Activated naive CD4-positive, alpha-beta T cell treated with anti-CD3 and anti-CD28 coated beads, Interleukin-2, amount 50 U/mL, for 24 hours (primary cell): Measurements from ENCODE around the gene PLPP1.

ENCODE experiments used
- H3K27ac Mint-ChIP-seq: one replicate; pipeline ENCODE4 v1.8.0; 2021; ENCODE audit warnings: mild to moderate bottlenecking, mixed read lengths
- H3K27me3 Mint-ChIP-seq: one replicate; pipeline ENCODE4 v1.8.0; 2021; ENCODE audit warnings: mixed read lengths
- H3K36me3 Mint-ChIP-seq: one replicate; pipeline ENCODE4 v1.8.0; 2021; ENCODE audit warnings: mixed read lengths
- H3K4me1 Mint-ChIP-seq: one replicate; pipeline ENCODE4 v1.8.0; 2021; ENCODE audit warnings: mixed read lengths
- H3K4me3 Mint-ChIP-seq: one replicate; pipeline ENCODE4 v1.8.0; 2021; ENCODE audit warnings: mild to moderate bottlenecking, mixed read lengths
- H3K9me3 Mint-ChIP-seq: one replicate; pipeline ENCODE4 v1.8.0; 2021; ENCODE audit warnings: mixed read lengths

The PLPP1 gene

DNA sequence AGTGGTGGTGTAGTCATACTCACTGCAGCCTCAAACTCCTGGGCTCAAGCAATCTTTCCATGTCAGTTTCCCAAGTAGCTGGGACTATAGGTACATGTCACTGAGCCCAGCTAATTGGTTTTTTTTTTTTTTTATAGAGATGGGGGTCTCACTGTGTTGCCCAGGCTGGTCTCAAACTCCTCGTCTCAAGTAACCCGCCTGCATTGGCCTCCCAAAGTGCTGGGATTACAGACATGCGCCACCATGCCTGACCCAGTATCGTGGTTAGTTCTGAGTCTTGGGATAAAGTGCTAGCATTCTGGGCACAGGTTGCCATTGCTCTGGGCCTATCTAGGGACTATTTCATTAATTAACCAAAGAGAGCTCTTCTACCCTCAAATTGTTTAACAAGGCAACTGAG lies 108.3 kb downstream of the PLPP1 start:
- peaks cover 19% of the 10 kb centered on the region for H3K4me1 Mint-ChIP-seq
- H3K27ac Mint-ChIP-seq: no peak overlapping the region
- peaks cover 14% of the 10 kb centered on the region for H3K9me3 Mint-ChIP-seq
- peaks cover 70% of the 10 kb centered on the region for H3K36me3 Mint-ChIP-seq
- H3K4me3 Mint-ChIP-seq: no peak overlapping the region
- H3K27me3 Mint-ChIP-seq: no peaks in the 10 kb centered on the region

DNA sequence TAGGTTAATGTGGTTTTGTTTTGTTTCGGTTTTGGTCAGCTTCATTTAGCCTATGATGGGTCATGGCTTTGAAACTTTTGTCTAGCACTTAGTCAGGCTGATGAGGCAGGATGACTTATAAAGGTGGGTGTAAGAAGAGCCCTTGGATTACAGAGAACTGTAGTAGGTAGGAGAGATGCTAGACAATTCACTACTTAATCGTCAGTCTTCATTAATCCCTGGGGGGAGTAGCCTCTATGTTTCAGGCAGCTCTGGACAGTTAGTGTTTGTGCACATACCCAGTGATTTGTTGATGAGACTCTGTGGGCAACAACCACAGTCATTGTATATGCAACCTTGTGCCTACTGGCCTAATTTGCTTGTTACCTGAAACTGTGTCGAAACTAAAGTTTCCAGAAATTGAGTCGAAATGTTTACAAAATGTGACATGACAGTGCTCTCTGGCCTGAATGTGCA lies 113.7 kb downstream of the PLPP1 start:
- H3K27me3 Mint-ChIP-seq: no peaks in the 10 kb centered on the region
- no peak overlapping the region for H3K4me3 Mint-ChIP-seq
- peak overlapping the region; percentile 53 for H3K27ac Mint-ChIP-seq
- no peaks in the 10 kb centered on the region for H3K9me3 Mint-ChIP-seq
- H3K4me1 Mint-ChIP-seq: peaks cover 47% of the 10 kb centered on the region
- H3K36me3 Mint-ChIP-seq: peaks cover 35% of the 10 kb centered on the region

DNA sequence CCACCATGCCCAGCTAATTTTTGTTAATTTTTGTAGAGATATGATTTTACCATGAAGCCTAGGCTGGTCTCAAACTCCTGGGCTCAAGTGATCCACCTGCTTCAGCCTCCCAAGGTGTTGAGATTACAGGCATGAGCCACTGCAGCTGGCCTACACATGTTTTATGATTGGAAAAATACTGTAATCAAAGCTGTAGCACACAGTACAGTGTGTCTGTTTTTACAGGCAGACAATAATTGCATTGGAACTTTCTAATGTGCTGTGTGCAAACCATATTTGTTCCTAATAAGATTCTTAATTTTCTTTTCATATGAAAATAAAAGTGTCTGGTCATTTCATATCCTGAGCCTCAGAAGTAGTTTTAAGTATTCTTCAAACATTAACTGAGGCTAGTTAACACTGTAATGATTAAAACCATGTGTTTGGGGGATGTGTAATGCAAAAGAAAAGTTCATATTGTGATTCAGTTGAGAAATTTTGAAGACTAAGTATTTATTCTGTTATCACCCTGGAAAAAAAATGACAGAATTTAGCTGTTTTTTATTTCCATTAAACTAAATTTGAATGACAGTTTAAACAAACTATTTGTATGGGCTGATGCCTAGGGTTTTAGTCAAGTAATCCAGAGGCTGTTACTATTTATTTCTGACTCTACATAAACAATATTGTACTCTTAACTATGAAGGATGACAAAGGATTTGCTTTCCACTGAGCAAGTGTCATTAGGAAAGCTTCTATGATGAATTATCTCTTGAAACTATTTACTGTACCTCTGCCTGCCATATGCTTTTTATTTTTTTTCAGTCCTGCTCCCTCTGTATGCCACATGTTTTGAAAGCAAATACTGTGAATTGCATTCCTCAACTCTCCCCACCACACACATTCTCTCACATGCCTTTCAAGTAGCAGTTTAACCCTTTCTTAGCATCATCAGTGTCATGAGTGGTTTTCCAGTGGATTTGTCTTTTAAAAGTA lies 115.5 kb downstream of the PLPP1 start:
- peaks cover 51% of the 10 kb centered on the region for H3K4me1 Mint-ChIP-seq
- H3K36me3 Mint-ChIP-seq: peaks cover 37% of the 10 kb centered on the region
- no peaks in the 10 kb centered on the region for H3K9me3 Mint-ChIP-seq
- peak overlapping the region; percentile 74 for H3K27ac Mint-ChIP-seq
- peak overlapping the region; percentile 8 for H3K4me3 Mint-ChIP-seq
- no peaks in the 10 kb centered on the region for H3K27me3 Mint-ChIP-seq

DNA sequence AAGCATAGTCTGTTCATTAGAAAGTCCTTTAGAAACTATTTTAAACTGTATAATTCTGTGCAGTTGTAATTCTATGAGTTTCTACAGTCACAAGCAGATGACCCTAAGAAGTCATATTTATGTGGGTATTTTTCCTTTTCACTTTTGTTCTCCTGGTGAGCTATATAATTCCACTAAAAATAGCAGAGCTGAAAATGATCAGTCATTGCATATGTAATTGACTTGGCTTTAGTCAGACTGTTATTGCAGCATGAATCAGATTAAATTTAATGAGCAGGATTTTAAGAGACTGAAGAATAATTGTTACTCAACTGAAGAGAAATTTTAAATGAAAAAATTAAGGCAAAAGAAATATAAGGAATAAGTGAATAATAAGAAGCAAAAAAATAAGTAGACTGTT lies 118.5 kb downstream of the PLPP1 start:
- H3K27me3 Mint-ChIP-seq: no peaks in the 10 kb centered on the region
- no peak overlapping the region for H3K27ac Mint-ChIP-seq
- no peak overlapping the region for H3K4me3 Mint-ChIP-seq
- H3K9me3 Mint-ChIP-seq: no peaks in the 10 kb centered on the region
- H3K4me1 Mint-ChIP-seq: peaks cover 42% of the 10 kb centered on the region
- peaks cover 24% of the 10 kb centered on the region for H3K36me3 Mint-ChIP-seq

DNA sequence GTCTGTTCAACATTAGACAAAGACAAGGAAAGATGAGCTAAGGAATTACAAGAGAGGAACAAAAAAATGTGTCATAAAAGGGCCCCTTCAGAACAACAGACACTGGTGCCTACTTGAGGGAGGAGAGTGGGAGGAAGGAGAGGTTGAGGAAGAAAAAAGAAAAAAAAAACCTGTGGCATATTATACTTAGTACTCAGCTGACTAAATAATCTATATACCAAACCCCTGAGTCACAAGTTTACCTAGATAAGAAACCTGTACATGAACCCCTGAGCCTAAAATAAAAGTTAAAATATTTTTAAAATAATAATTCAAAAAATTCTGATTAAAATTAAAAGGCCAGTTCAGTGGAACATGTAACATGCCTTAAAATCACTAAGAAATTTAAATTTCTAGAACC lies 119.7 kb downstream of the PLPP1 start:
- Mint-ChIP-seq H3K4me3 (no peak overlapping the region), H3K36me3 (peaks cover 23% of the 10 kb centered on the region), H3K4me1 (peaks cover 37% of the 10 kb centered on the region), H3K27ac (peak overlapping the region; percentile 61), H3K27me3 (no peaks in the 10 kb centered on the region), H3K9me3 (no peaks in the 10 kb centered on the region)

DNA sequence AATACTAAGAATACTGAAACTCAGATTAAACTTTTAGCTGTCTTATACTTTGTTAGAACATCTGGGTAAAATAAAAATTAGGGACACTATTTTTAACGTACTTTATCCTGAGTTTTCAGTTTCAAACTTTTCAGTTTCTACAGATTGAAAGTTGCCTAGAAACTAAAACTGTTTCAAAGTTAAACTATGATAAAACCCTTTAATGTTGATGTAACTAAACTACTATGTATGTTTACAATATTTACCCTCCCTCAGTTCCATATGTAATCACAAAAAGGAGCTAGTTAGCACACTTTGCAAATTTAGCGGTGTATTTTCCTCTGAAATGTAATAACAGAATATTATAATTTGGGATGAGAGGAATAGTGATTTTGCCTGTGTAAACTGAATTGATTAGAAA lies 121.1 kb downstream of the PLPP1 start:
- peaks cover 18% of the 10 kb centered on the region for H3K36me3 Mint-ChIP-seq
- H3K9me3 Mint-ChIP-seq: no peaks in the 10 kb centered on the region
- peaks cover 27% of the 10 kb centered on the region for H3K4me1 Mint-ChIP-seq
- no peak overlapping the region for H3K27ac Mint-ChIP-seq
- H3K27me3 Mint-ChIP-seq: no peaks in the 10 kb centered on the region
- H3K4me3 Mint-ChIP-seq: no peak overlapping the region

DNA sequence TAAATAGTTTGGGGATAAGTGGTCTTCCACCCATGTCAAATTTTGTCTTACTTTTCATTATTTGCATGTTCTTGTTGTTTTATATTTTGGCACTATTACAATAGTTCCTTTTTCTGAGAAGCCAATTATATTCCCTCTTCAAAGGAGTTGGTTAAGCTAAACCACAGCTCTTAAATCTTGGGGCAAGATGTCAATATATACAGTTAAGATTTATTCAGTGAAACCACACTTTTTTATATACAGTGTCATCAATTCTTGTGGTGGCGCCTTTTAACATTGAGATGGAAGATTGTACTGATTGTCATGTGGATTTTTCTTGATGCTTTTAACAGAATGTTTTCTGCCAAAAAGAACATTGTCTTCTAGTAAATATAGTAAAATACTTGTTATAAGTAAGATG lies 122.9 kb downstream of the PLPP1 start:
- Mint-ChIP-seq H3K36me3 (peaks cover 25% of the 10 kb centered on the region), H3K4me1 (peaks cover 31% of the 10 kb centered on the region), H3K27me3 (no peaks in the 10 kb centered on the region), H3K4me3 (no peak overlapping the region), H3K27ac (no peak overlapping the region), H3K9me3 (no peaks in the 10 kb centered on the region)

DNA sequence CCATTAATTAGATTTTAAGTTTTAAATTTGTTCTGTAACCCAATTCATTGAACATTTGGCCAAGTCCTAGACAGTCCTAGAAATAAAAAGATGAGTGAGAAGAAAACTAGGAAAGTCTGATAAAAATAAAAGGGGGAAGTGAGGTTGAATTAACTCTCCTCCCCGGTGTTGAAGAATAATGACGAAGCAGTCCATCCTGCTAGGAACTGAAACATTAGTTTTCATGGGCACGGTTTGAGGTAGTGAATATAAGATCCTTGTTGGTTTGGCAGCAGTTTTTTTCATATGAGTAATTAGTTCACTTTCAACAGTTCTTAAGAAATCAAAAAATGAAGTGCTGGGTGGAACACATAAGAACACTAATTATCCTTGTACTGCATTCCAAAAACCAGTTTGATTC lies 123.9 kb downstream of the PLPP1 start:
- no peaks in the 10 kb centered on the region for H3K27me3 Mint-ChIP-seq
- no peak overlapping the region for H3K4me3 Mint-ChIP-seq
- H3K27ac Mint-ChIP-seq: peak overlapping the region; percentile 35
- peaks cover 27% of the 10 kb centered on the region for H3K4me1 Mint-ChIP-seq
- H3K36me3 Mint-ChIP-seq: peaks cover 26% of the 10 kb centered on the region
- H3K9me3 Mint-ChIP-seq: no peaks in the 10 kb centered on the region

DNA sequence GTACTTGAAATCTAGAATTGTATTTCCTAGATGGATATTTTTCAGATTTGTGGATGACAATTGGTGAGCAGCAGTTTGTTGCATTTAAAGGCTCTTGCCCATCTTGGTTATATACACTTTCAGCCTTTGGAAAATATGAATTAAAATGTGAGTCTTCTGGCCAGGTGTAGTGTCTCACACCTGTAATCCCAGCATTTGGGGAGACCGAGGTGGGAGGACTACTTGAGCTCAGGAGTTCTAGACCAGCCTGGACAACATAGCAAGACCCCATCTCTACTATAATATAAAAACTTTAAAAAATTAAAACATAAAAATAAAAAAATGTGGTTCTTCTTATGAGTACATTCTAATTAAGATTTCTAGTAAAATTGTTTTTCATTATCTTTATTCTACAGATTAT lies 125.0 kb downstream of the PLPP1 start:
- no peak overlapping the region for H3K27ac Mint-ChIP-seq
- no peaks in the 10 kb centered on the region for H3K27me3 Mint-ChIP-seq
- H3K4me1 Mint-ChIP-seq: peaks cover 23% of the 10 kb centered on the region
- no peaks in the 10 kb centered on the region for H3K9me3 Mint-ChIP-seq
- no peak overlapping the region for H3K4me3 Mint-ChIP-seq
- peaks cover 21% of the 10 kb centered on the region for H3K36me3 Mint-ChIP-seq

DNA sequence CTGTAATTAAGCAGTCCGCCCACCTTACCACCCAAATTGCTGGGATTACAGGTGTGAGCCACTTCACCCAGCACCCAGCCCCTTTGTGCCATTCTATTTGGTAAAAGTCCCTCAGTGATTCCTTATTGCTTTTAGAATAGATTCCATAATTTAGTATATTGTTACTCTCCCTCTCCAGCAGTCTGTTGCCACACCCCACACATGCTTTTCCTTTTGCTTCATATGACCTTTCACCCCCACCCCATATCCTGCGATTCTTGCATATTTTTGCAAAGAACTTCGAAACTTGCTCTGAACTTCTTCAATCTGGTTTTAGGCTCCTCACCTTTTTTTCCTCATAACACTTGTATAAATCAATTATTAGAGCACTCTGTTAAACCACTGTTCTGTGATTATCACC lies 126.8 kb downstream of the PLPP1 start:
- Mint-ChIP-seq H3K9me3 (no peaks in the 10 kb centered on the region), H3K4me1 (peaks cover 23% of the 10 kb centered on the region), H3K4me3 (no peak overlapping the region), H3K27me3 (no peaks in the 10 kb centered on the region), H3K36me3 (peaks cover 23% of the 10 kb centered on the region), H3K27ac (no peak overlapping the region)

DNA sequence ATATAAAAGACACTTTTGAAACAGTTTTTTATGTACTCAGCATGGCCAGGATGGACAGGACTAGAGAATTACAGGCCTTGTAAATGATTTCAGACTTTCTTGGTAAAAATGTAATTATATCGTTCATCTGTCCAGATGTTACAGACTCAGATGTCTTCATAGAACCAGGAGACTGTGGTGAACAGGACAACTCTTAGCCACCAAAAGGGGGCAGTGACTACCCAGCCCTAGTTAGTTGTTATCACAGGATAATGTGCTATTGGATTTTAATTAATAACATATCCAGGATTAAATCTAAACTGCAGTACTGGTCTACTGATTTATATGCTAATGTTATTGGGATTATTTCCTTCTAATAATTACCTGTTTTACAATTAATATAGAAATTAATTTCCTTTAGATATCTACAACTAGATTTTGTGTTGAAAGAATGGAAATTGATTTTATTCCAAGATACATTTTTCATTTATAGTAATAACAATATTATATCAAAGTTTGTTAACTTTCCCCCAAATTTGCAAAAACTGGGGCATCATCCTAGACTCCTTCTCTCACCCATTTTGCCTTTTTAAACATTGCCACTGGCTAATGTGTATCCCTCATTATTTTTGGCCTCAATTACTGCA lies 127.6 kb downstream of the PLPP1 start:
- Mint-ChIP-seq H3K36me3 (peaks cover 20% of the 10 kb centered on the region), H3K4me3 (no peak overlapping the region), H3K4me1 (peaks cover 20% of the 10 kb centered on the region), H3K27me3 (no peaks in the 10 kb centered on the region), H3K27ac (no peak overlapping the region), H3K9me3 (no peaks in the 10 kb centered on the region)

DNA sequence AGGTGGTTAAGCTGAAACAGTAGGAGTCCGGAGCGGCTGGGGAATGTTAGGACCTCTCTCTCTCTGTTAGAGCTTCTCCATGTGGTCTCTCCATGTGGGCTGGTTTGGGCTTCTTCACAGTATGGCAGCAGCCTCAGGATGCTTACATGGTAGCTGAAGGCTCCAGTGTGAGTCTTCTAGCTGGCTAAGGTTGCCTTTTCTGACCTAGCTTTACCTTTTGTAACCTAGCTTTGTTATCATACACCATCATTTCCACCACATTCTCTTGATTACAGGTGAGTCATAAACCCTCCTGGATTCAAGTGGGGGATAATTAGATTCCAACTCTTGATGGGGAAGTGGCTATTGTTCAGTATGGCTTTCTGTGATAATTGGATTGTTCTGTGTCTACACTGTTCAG lies 128.5 kb downstream of the PLPP1 start:
- Mint-ChIP-seq H3K36me3 (peaks cover 21% of the 10 kb centered on the region), H3K4me1 (peaks cover 11% of the 10 kb centered on the region)

DNA sequence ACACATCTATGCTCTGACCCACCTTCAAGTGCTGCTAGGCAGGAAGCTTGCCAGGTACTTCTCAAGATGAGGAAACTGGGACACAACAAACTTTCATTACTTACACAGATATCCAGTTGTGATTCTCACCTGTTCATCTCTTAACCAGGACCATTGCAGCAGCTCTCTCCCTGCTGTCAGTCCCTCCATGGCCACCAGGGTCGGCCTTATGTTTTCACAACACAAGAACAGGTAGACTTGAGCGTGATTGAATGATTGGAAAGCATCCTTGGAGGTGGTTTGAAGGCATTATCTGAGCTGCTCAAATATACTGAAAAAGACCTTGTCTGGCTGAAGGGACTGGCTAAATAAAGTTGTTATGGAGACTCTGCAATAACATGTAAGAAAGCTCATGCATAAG lies 132.6 kb downstream of the PLPP1 start:
- no peak overlapping the region for H3K4me3 Mint-ChIP-seq
- H3K27me3 Mint-ChIP-seq: no peaks in the 10 kb centered on the region
- no peak overlapping the region for H3K27ac Mint-ChIP-seq
- H3K9me3 Mint-ChIP-seq: no peaks in the 10 kb centered on the region
- H3K4me1 Mint-ChIP-seq: no peaks in the 10 kb centered on the region
- peaks cover 13% of the 10 kb centered on the region for H3K36me3 Mint-ChIP-seq

More for the DNA sequence above, 128.5 kb downstream of the PLPP1 start:
- no peaks in the 10 kb centered on the region for H3K27me3 Mint-ChIP-seq
- H3K27ac Mint-ChIP-seq: no peak overlapping the region
- H3K9me3 Mint-ChIP-seq: no peaks in the 10 kb centered on the region
- no peak overlapping the region for H3K4me3 Mint-ChIP-seq

DNA sequence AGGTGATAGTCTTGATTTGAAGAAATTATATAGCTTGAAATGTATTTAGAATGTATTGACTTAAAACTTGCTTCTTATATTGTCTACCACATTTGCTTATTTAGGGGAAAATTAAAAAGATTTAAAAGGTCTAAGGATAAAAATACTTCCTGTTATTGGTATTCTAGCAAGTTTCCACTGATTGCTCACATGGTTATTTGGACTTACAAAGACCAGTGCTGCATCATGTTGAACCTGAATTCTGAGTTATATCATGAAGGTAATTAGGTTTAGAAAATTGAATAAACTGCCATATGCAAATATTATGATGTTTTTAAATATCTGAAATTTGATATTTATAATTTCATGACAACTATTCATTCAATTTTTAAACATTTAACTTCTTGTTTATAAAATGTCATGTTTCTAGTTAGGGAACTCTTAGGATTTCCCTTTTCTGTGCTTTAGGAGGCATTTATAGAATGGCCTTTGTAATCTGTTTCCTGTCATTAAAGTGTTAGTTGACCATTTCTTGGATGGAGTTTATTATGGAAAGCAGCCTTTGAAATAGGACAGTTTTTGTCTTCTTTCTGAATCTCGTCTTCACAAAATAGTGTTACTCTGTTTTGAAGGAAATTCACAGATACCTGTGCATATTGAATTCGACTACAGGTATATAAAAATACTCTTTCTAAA lies 141.1 kb downstream of the PLPP1 start:
- H3K27me3 Mint-ChIP-seq: no peaks in the 10 kb centered on the region
- H3K36me3 Mint-ChIP-seq: peaks cover 32% of the 10 kb centered on the region
- H3K9me3 Mint-ChIP-seq: no peaks in the 10 kb centered on the region

DNA sequence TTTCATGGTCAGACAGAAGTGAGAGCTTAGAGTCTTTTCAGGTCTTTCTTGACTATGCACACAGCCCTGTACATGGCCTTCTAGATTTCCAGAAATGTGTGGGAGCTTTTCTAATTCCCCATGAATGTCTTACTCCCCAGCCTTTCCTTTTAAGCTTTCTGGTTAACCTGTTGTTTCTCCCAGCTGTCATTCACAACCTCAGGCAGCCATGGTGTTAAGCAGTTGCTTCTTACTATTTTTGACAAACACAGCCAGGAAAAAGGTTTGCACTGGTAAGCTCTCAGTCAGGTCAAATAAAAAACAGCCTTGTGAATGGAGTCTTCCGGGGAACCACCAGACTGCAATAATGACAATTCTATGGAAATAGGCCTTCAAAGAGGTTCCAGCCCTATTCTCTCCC lies 142.1 kb downstream of the PLPP1 start:
- H3K4me3 Mint-ChIP-seq: no peak overlapping the region
- peaks cover 10% of the 10 kb centered on the region for H3K4me1 Mint-ChIP-seq
- H3K27me3 Mint-ChIP-seq: no peaks in the 10 kb centered on the region
- H3K27ac Mint-ChIP-seq: no peak overlapping the region
- H3K36me3 Mint-ChIP-seq: peaks cover 38% of the 10 kb centered on the region
- H3K9me3 Mint-ChIP-seq: no peaks in the 10 kb centered on the region

More for the DNA sequence above, 141.1 kb downstream of the PLPP1 start:
- no peak overlapping the region for H3K27ac Mint-ChIP-seq
- H3K4me1 Mint-ChIP-seq: peaks cover 10% of the 10 kb centered on the region
- H3K4me3 Mint-ChIP-seq: no peak overlapping the region

DNA sequence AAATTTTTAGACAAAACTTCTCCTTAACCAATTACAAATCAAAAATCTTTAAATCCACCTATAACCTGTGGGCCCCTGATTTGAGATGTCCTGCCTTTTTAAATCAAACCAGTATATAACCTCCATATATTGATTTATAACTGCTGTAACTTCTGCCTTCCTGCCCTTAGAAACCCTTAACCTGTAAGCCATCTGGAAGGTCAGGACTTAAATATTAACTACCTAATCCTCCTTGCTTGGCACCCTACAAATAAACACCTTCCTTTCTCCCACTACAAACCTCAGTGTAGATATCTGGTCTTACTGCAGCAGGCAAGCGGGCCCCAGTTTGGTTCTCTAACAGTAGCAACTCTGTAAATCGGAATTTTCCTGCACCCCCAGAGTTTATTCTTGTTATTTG lies 143.1 kb downstream of the PLPP1 start:
- no peak overlapping the region for H3K27ac Mint-ChIP-seq
- H3K9me3 Mint-ChIP-seq: no peaks in the 10 kb centered on the region
- peaks cover 36% of the 10 kb centered on the region for H3K36me3 Mint-ChIP-seq

More for the DNA sequence above, 143.1 kb downstream of the PLPP1 start:
- no peaks in the 10 kb centered on the region for H3K27me3 Mint-ChIP-seq
- H3K4me3 Mint-ChIP-seq: no peak overlapping the region
- peaks cover 11% of the 10 kb centered on the region for H3K4me1 Mint-ChIP-seq
